WTC11 (cell line): ENCODE results near the gene MESP2. TPM values are rescaled to one million over a fixed set of nuclear protein-coding genes. Genes with fewer than 3 reads are reported as not detected.

Experiments
- ATAC-seq: fragments of 200-7000 bp; cut with Tn5 transposase; 2 replicates; pipeline ENCODE4 v1.10.0; 2021; ENCODE audit warnings: mild to moderate bottlenecking, moderate library complexity
- CTCF ChIA-PET: fragments of 300-600 bp; sonication (Branson Sonifier 250); formaldehyde crosslinking; loops from one replicate; lab custom pipeline; 2021; ENCODE audit warnings: antibody characterized with exemption; lab: Charles Lee
- POLR2A ChIA-PET: fragments of 350-600 bp; sonication (Branson Sonifier 250); formaldehyde crosslinking; loops from one replicate; lab custom pipeline; 2021; ENCODE audit warnings: antibody characterized with exemption; lab: Charles Lee
- DNase-seq: peaks from one replicate; pipeline ENCODE4 v3.0.0; 2021; ENCODE audit warnings: low spot score
- H3K27ac Mint-ChIP-seq: 2 replicates; pipeline ENCODE4 v1.8.0; 2021; ENCODE audit warnings: mixed read lengths
- H3K27me3 Mint-ChIP-seq: 2 replicates; pipeline ENCODE4 v1.8.0; 2021; ENCODE audit warnings: low read depth, mild to moderate bottlenecking, moderate library complexity, mixed read lengths
- H3K36me3 Mint-ChIP-seq: 2 replicates; pipeline ENCODE4 v1.8.0; 2021; ENCODE audit warnings: mixed read lengths
- H3K4me1 Mint-ChIP-seq: 2 replicates; pipeline ENCODE4 v1.8.0; 2022; ENCODE audit warnings: mixed read lengths
- H3K4me3 Mint-ChIP-seq: 2 replicates; pipeline ENCODE4 v1.8.0; 2021; ENCODE audit warnings: mild to moderate bottlenecking, moderate library complexity, mixed read lengths
- H3K9me3 Mint-ChIP-seq: 2 replicates; pipeline ENCODE4 v1.8.0; 2021; ENCODE audit warnings: mixed read lengths
- CDX4 ChIP-seq: fragments of 250-450 bp; sonication (Bioruptor Pico); IDR thresholded peaks from 2 replicates; pipeline ENCODE4 v1.9.0; 2021; ENCODE audit warnings: moderate library complexity, mild to moderate bottlenecking, inconsistent platforms, borderline replicate concordance
- ELF4 ChIP-seq: sonication (generic); formaldehyde crosslinking; IDR thresholded peaks from 2 replicates; pipeline ENCODE4 v1.8.1; 2022; ENCODE audit warnings: low read depth, mild to moderate bottlenecking, moderate library complexity, missing genetic modification reagents
- FOXK1 ChIP-seq: sonication (generic); formaldehyde crosslinking; IDR thresholded peaks from 2 replicates; pipeline ENCODE4 v1.8.0; 2022; ENCODE audit warnings: mild to moderate bottlenecking, moderate library complexity, missing genetic modification reagents
- FOXP4 ChIP-seq: sonication (generic); formaldehyde crosslinking; IDR thresholded peaks from 2 replicates; pipeline ENCODE4 v1.8.0; 2022; ENCODE audit warnings: mild to moderate bottlenecking, missing genetic modification reagents
- GABPB1 ChIP-seq: sonication (generic); formaldehyde crosslinking; IDR thresholded peaks from 2 replicates; pipeline ENCODE4 v1.8.1; 2023; ENCODE audit warnings: mild to moderate bottlenecking, missing genetic modification reagents
- GTF2I ChIP-seq: fragments of 250-450 bp; sonication (Bioruptor Pico); conservative IDR thresholded peaks from 2 replicates; pipeline ENCODE4 v1.4.0; 2021; ENCODE audit warnings: mild to moderate bottlenecking
- HMGA2 ChIP-seq: fragments of 250-450 bp; sonication (Bioruptor Pico); IDR thresholded peaks from 2 replicates; pipeline ENCODE4 v1.4.0; 2021; ENCODE audit warnings: mild to moderate bottlenecking, moderate library complexity
- IRF2 ChIP-seq: sonication (generic); formaldehyde crosslinking; IDR thresholded peaks from 2 replicates; pipeline ENCODE4 v1.8.0; 2022; ENCODE audit warnings: low read depth, missing genetic modification reagents, borderline replicate concordance
- MYBL2 ChIP-seq: sonication (generic); formaldehyde crosslinking; IDR thresholded peaks from 2 replicates; pipeline ENCODE4 v1.8.1; 2023; ENCODE audit warnings: mild to moderate bottlenecking, moderate library complexity, missing genetic modification reagents
- NFATC4 ChIP-seq: fragments of 250-450 bp; sonication (Bioruptor Pico); IDR thresholded peaks from 2 replicates; pipeline ENCODE4 v1.9.0; 2021; ENCODE audit warnings: mild to moderate bottlenecking
- NFE2L1 ChIP-seq: sonication (generic); formaldehyde crosslinking; IDR thresholded peaks from 2 replicates; pipeline ENCODE4 v1.8.1; 2023; ENCODE audit warnings: missing genetic modification reagents
- NFYB ChIP-seq: sonication (generic); formaldehyde crosslinking; conservative IDR thresholded peaks from 2 replicates; pipeline ENCODE4 v1.8.0; 2022; ENCODE audit warnings: low read depth, missing genetic modification reagents
- NR2C2 ChIP-seq: sonication (generic); formaldehyde crosslinking; IDR thresholded peaks from 2 replicates; pipeline ENCODE4 v1.8.0; 2022; ENCODE audit warnings: mild to moderate bottlenecking, missing genetic modification reagents
- RORB ChIP-seq: fragments of 250-450 bp; sonication (Bioruptor Pico); IDR thresholded peaks from 2 replicates; pipeline ENCODE4 v1.9.0; 2021; ENCODE audit warnings: mild to moderate bottlenecking
- SMAD3 ChIP-seq: sonication (generic); formaldehyde crosslinking; IDR thresholded peaks from 2 replicates; pipeline ENCODE4 v1.8.0; 2022; ENCODE audit warnings: missing genetic modification reagents, mild to moderate bottlenecking, borderline replicate concordance
- STAT6 ChIP-seq: sonication (generic); formaldehyde crosslinking; conservative IDR thresholded peaks from 2 replicates; pipeline ENCODE4 v1.8.1; 2023; ENCODE audit warnings: mild to moderate bottlenecking, low read depth, missing genetic modification reagents, moderate library complexity
- TEAD1 ChIP-seq: sonication (generic); formaldehyde crosslinking; IDR thresholded peaks from 2 replicates; pipeline ENCODE4 v1.8.0; 2022; ENCODE audit warnings: mild to moderate bottlenecking, missing genetic modification reagents
- ZNF219 ChIP-seq: sonication (generic); formaldehyde crosslinking; IDR thresholded peaks from 2 replicates; pipeline ENCODE4 v1.8.0; 2023; ENCODE audit warnings: missing genetic modification reagents, mild to moderate bottlenecking, borderline replicate concordance
- ZNF263 ChIP-seq: sonication (generic); formaldehyde crosslinking; IDR thresholded peaks from 2 replicates; pipeline ENCODE4 v1.8.1; 2022; ENCODE audit warnings: low read depth, mild to moderate bottlenecking, moderate library complexity, missing genetic modification reagents
- ZNF532 ChIP-seq: fragments of 250-450 bp; sonication (Bioruptor Pico); IDR thresholded peaks from 2 replicates; pipeline ENCODE4 v1.9.0; 2021; ENCODE audit warnings: mild to moderate bottlenecking, borderline replicate concordance
- total RNA-seq: library from RNA; stranded (reverse); gene quantifications from 3 replicates; pipeline ENCODE4 v1.2.3, GENCODE V29; 2021

Gene MESP2
- total RNA-seq, 1 experiment from 2014 or later = 0.68 TPM

- no peak for DNase-seq
- Mint-ChIP-seq H3K4me3 (no peak overlapping the region), H3K4me1 (no peaks in the 10 kb centered on the region), H3K27me3 (peaks cover 2% of the 10 kb centered on the region; the same call in 1 of the 2 replicates), H3K36me3 (no peaks in the 10 kb centered on the region), H3K9me3 (no peaks in the 10 kb centered on the region), H3K27ac (no peak overlapping the region)
- no peak for TF ChIP-seq ZNF219 (CRISPR knock-in tag)
- TF ChIP-seq ZNF532 (CRISPR knock-in tag) = no peak
- ChIA-PET CTCF (interaction anchor here (0.6 to 1.2 kb wide), 3 partner anchors 8 to 394 kb away, joined by 3 read pairs; no protein-coding TSS in a partner anchor), POLR2A (no interaction called here)
- no peak for ATAC-seq
Observed at GRCh38 chr15:89769366-89769765, 6.8 kb upstream of the MESP2 start.

- Mint-ChIP-seq H3K9me3 (no peaks in the 10 kb centered on the region), H3K27ac (no peak overlapping the region), H3K36me3 (no peaks in the 10 kb centered on the region), H3K27me3 (peaks cover 6% of the 10 kb centered on the region), H3K4me3 (no peak overlapping the region), H3K4me1 (no peaks in the 10 kb centered on the region)
- TF ChIP-seq CDX4 (CRISPR knock-in tag) (no peak), ELF4 (no peak), NFYB (CRISPR knock-in tag) (no peak), TEAD1 (CRISPR knock-in tag) (no peak), GTF2I (CRISPR knock-in tag) (no peak), IRF2 (CRISPR knock-in tag) (no peak), NFATC4 (CRISPR knock-in tag) (no peak), STAT6 (CRISPR knock-in tag) (no peak), GABPB1 (CRISPR knock-in tag) (no peak), SMAD3 (no peak), HMGA2 (CRISPR knock-in tag) (no peak), NFE2L1 (CRISPR knock-in tag) (no peak)
- DNase-seq (no peak), ATAC-seq (no peak)
- POLR2A ChIA-PET = no interaction called here
- CTCF ChIA-PET = interaction anchor here (1.2 to 7.1 kb wide), 2 partner anchors 8 to 11 kb away, joined by 3 to 63 read pairs; no protein-coding TSS in a partner anchor
Observed at GRCh38 chr15:89770041-89770440, 6.1 kb upstream of the MESP2 start.

GRCh38 chr15:89772932-89773583 lies 3.1 kb upstream of the MESP2 start:
- CTCF ChIA-PET = interaction anchor here (0.6 to 7.1 kb wide), 14 partner anchors 11 to 258 kb away, joined by 3 to 63 read pairs (median 4); partner anchors contain the start of gene MESP1
- H3K4me3 Mint-ChIP-seq = no peak overlapping the region
- 0 out of 2 replicates have a peak, but pooled peaks cover 2% of the 10 kb centered on the region for H3K4me1 Mint-ChIP-seq
- H3K36me3 Mint-ChIP-seq = no peaks in the 10 kb centered on the region
- H3K27me3 Mint-ChIP-seq = peaks cover 29% of the 10 kb centered on the region
- no peak for DNase-seq
- ATAC-seq = no peak
- H3K9me3 Mint-ChIP-seq = no peaks in the 10 kb centered on the region
- no peak overlapping the region for H3K27ac Mint-ChIP-seq
- POLR2A ChIA-PET = no interaction called here
- TF ChIP-seq MYBL2 = no peak
- TF ChIP-seq FOXP4 = no peak
- TF ChIP-seq FOXK1 (CRISPR knock-in tag) = no peak
- TF ChIP-seq NR2C2 (CRISPR knock-in tag) = no peak
- no peak for TF ChIP-seq RORB
- no peak for TF ChIP-seq ZNF263 (CRISPR knock-in tag)
